SJSA1 (cell line): ENCODE data around the gene MRPL33. TPM values are rescaled to one million over a fixed set of nuclear protein-coding genes. Genes with fewer than 3 reads are reported as not detected.
"Not testable (repeated sequence)": the region's sequence is repeated elsewhere in the genome, so short reads cannot be mapped to it uniquely, and the experiment has no call there.

Source experiments
- DNase-seq, 2 experiments: peaks; one replicate each; pipeline ENCODE4 v3.0.0-alpha.2; 2015 to 2020; ENCODE audit warnings: low spot score in 2 of 2, low read depth in 1 of 2
- H3K27ac ChIP-seq: fragments of 250-450 bp; sonication (Bioruptor Pico); 2 replicates; pipeline ENCODE4 v1.5.1; 2020; ENCODE audit warnings: mild to moderate bottlenecking, moderate library complexity
- H3K27me3 ChIP-seq: fragments of 250-450 bp; sonication (Bioruptor Pico); replicated peaks from 2 replicates; pipeline ENCODE4 v1.5.1; 2020; ENCODE audit warnings: mild to moderate bottlenecking, moderate library complexity
- H3K36me3 ChIP-seq: fragments of 250-450 bp; sonication (Bioruptor Pico); 2 replicates; pipeline ENCODE4 v1.5.1; 2020; ENCODE audit warnings: mild to moderate bottlenecking
- H3K4me1 ChIP-seq: fragments of 250-450 bp; sonication (Bioruptor Pico); replicated peaks from 2 replicates; pipeline ENCODE4 v1.6.1; 2021; ENCODE audit warnings: mild to moderate bottlenecking
- H3K4me3 ChIP-seq: fragments of 250-450 bp; sonication (Bioruptor Pico); 2 replicates; pipeline ENCODE4 v1.5.1; 2020; ENCODE audit warnings: mild to moderate bottlenecking
- H3K9me3 ChIP-seq: fragments of 250-450 bp; sonication (Bioruptor Pico); replicated peaks from 2 replicates; pipeline ENCODE4 v1.5.1; 2020; ENCODE audit warnings: mild to moderate bottlenecking
- total RNA-seq: library from RNA; depleted of rRNA; stranded (reverse); fragments of >200 nt; shearing (Covaris generic); gene quantifications from 2 replicates; pipeline ENCODE4 v1.2.3, GENCODE V29; 2014

Gene MRPL33
- total RNA-seq, 1 experiment from 2014 or later, result 184 TPM

- DNase-seq, result no peak
- Histone ChIP-seq H3K27ac (no peak overlapping the region), H3K4me3 (no peak overlapping the region), H3K4me1 (peaks cover 7% of the 10 kb centered on the region; the same call in 1 of the 2 replicates), H3K36me3 (no peaks in the 10 kb centered on the region), H3K27me3 (no peaks in the 10 kb centered on the region), H3K9me3 (no peaks in the 10 kb centered on the region)
Measured at GRCh38 chr2:27735263-27735904, 36.1 kb upstream of the MRPL33 start.

DNA sequence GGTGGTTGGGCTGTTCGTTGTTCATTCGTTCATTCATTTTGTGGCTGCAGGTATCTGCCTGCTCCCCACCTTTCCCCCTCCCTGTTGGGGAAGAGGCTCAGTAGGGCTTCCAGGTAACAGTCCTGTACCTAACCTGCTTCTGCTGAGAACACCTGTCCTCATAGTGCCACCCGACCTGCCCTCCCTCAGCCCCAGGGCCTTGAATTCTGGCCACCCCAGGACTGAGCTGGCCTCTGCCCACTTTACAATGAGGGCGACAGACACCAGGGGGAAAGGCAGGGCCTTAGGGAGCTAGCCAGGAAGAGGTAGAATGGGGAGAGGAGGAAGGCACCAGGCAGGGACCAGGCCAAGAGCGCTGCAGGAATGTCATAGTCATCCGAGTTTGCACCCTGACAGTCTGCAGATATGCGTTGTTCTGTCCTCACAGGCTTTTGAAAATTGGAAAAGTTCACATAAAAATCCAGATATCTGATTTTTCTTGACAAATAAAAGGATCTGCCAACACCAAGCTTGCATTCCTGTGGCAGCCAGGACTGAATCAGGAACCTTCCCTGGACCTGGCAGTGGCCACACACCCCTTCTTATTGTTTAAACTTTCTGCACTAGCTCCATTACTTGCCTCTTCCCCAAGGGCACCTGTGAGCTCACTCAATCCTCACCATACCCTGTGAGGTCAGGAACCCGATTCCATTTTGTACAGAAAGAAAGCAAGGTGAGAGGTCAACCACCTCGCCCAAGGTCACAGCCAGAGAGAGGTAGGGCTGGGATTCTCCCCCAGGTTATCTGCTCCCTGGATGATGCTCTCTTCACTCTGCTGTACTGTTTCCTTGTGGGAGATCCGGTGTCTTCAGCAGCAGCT lies 35.3 kb upstream of the MRPL33 start:
- Histone ChIP-seq H3K9me3 (no peaks in the 10 kb centered on the region), H3K4me3 (no peak overlapping the region), H3K27me3 (no peaks in the 10 kb centered on the region), H3K36me3 (no peaks in the 10 kb centered on the region), H3K27ac (no peak overlapping the region), H3K4me1 (peaks cover 7% of the 10 kb centered on the region; the same call in 1 of the 2 replicates)
- DNase-seq, result no peak

GRCh38 chr2:27736890-27737204 lies 34.7 kb upstream of the MRPL33 start:
- H3K4me3 ChIP-seq, result no peak overlapping the region
- DNase-seq, result no peak
- H3K27me3 ChIP-seq, result no peaks in the 10 kb centered on the region
- peaks cover 7% of the 10 kb centered on the region; the same call in 1 of the 2 replicates for H3K4me1 ChIP-seq
- H3K27ac ChIP-seq, result no peak overlapping the region
- H3K9me3 ChIP-seq, result no peaks in the 10 kb centered on the region
- no peaks in the 10 kb centered on the region for H3K36me3 ChIP-seq

GRCh38 chr2:27737676-27738348 lies 33.7 kb upstream of the MRPL33 start:
- Histone ChIP-seq H3K4me3 (no peak overlapping the region), H3K9me3 (no peaks in the 10 kb centered on the region), H3K36me3 (no peaks in the 10 kb centered on the region), H3K4me1 (peaks cover 7% of the 10 kb centered on the region; the same call in 1 of the 2 replicates), H3K27ac (no peak overlapping the region), H3K27me3 (no peaks in the 10 kb centered on the region)
- DNase-seq, result no peak

- Histone ChIP-seq H3K36me3 (no peaks in the 10 kb centered on the region), H3K4me3 (no peak overlapping the region), H3K4me1 (peaks cover 7% of the 10 kb centered on the region; the same call in 1 of the 2 replicates), H3K9me3 (no peaks in the 10 kb centered on the region), H3K27me3 (no peaks in the 10 kb centered on the region), H3K27ac (no peak overlapping the region)
- no peak for DNase-seq
Measured at GRCh38 chr2:27738349-27739057, 33.0 kb upstream of the MRPL33 start.

DNA sequence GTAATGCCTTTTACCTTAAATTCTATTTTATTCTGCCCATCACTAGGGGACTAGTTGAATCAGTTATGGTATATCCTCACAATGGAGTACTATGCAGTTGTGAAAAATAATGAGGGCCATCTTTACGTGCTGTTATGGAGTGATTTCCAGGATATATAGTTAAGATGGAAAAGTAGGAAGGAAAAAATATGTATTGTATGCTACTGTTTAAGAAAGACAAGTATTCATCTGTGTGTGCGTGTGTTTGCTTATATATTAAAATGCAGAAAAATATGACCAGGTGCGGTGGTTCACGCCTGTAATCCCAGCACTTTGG lies 32.5 kb upstream of the MRPL33 start:
- Histone ChIP-seq H3K36me3 (no peaks in the 10 kb centered on the region), H3K27ac (no peak overlapping the region), H3K9me3 (no peaks in the 10 kb centered on the region), H3K4me3 (no peak overlapping the region), H3K4me1 (peaks cover 7% of the 10 kb centered on the region; the same call in 1 of the 2 replicates), H3K27me3 (no peaks in the 10 kb centered on the region)
- DNase-seq, result no peak

GRCh38 chr2:27741673-27742072 lies 29.8 kb upstream of the MRPL33 start:
- H3K4me3 ChIP-seq, result no peak overlapping the region
- DNase-seq, result no peak

DNA sequence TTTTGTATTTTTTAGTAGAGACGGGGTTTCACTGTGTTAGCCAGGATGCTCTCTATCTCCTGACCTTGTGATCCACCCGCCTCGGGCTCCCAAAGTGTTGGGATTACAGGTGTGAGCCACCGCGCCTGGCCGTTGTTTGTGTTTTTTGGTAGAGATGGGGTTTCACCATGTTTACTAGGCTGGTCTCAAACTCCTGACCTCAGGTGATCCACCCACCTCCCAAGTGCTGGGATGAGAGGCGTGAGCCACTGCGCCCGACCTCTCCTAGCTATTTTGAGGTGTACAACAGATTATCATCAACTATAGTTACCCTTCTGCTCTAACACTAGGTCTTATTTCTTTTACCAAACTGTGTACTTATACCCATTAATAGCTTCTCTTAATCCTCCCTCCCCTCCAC lies 28.9 kb upstream of the MRPL33 start:
- H3K27me3 ChIP-seq, result no peaks in the 10 kb centered on the region
- H3K4me1 ChIP-seq, result no peaks in the 10 kb centered on the region
- H3K9me3 ChIP-seq, result no peaks in the 10 kb centered on the region

More at GRCh38 chr2:27741673-27742072, 29.8 kb upstream of the MRPL33 start:
- no peaks in the 10 kb centered on the region for H3K4me1 ChIP-seq
- no peak overlapping the region for H3K27ac ChIP-seq
- H3K9me3 ChIP-seq, result no peaks in the 10 kb centered on the region
- no peaks in the 10 kb centered on the region for H3K27me3 ChIP-seq
- H3K36me3 ChIP-seq, result no peaks in the 10 kb centered on the region

DNA sequence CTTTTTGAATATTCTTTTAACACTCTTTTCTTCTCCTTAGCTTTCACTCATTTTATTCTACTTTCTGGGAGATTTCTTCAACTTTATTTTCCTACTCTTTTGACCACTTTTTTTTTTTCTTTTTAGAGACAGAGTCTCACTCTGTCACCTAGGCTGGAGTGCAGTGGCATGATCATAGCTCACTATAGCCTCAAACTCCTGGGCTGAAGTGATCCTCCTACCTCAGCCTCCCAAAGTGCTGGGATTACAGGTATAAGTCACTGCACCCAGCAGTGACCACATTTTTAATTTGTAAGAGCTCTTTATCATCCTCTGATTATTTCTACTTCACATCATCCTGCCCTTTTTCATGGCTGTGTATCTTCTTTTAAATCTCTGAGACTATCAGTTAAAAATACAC lies 26.0 kb upstream of the MRPL33 start:
- not testable (repeated sequence) for H3K36me3 ChIP-seq, DNase-seq, H3K4me1 ChIP-seq, H3K4me3 ChIP-seq, H3K9me3 ChIP-seq, H3K27me3 ChIP-seq, H3K27ac ChIP-seq

More for the DNA sequence above, 28.9 kb upstream of the MRPL33 start:
- Histone ChIP-seq H3K36me3 (no peaks in the 10 kb centered on the region), H3K27ac (no peak overlapping the region), H3K4me3 (no peak overlapping the region)
- DNase-seq, result no peak

DNA sequence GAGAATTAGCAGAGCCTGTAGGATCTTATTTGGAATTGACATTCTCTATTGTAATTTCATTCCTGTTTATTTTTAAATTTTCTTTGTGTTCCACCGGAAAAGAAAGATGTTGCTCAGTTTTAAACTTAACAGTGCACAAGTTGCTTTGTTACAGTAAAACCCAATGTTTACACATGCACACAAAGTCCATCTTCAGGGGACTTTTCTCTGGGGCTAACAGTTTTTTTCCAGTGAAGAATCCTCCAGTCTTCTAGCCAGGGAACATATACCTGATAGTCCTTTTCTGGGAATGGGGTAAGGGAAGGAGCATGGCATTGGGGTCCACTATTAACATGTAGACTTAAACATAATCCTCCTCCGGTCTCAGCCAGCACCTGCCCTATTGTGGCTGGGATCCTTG lies 25.2 kb upstream of the MRPL33 start:
- Histone ChIP-seq H3K4me3 (no peak overlapping the region), H3K9me3 (no peaks in the 10 kb centered on the region), H3K27me3 (no peaks in the 10 kb centered on the region), H3K27ac (no peak overlapping the region), H3K4me1 (no peaks in the 10 kb centered on the region), H3K36me3 (no peaks in the 10 kb centered on the region)
- no peak for DNase-seq

DNA sequence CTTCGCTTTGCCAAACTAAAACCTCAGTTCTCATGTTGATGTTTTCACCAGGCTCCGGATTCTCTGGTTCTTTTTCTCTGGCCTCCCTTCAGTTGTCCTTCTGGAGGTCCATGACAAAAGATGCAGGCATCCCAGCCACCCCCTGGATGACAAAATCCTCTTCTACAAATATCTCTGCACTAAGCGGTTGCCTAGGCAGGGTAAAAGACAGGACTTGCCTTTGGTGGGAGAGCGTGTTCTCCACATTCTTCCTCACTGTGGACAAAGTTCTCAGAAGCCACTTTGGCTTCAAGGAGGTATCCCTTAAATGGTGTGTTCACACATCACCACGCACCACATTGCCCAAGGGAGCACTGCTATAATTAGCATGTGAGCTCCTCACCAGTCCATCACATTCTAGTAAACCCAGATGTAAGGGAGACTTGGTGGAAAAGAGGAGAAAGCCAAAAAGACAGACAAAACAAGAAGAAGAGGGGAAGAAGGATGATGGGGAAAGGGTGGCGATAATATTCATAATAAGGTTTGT lies 23.6 kb upstream of the MRPL33 start:
- no peak for DNase-seq
- Histone ChIP-seq H3K27ac (no peak overlapping the region), H3K4me3 (no peak overlapping the region), H3K27me3 (no peaks in the 10 kb centered on the region), H3K9me3 (no peaks in the 10 kb centered on the region), H3K36me3 (no peaks in the 10 kb centered on the region), H3K4me1 (no peaks in the 10 kb centered on the region)

GRCh38 chr2:27748803-27749554 lies 22.5 kb upstream of the MRPL33 start:
- not testable (repeated sequence) for H3K36me3 ChIP-seq, H3K4me3 ChIP-seq, DNase-seq, H3K27me3 ChIP-seq, H3K27ac ChIP-seq, H3K4me1 ChIP-seq, H3K9me3 ChIP-seq

GRCh38 chr2:27751377-27751776 lies 20.1 kb upstream of the MRPL33 start:
- no peak for DNase-seq
- Histone ChIP-seq H3K36me3 (no peaks in the 10 kb centered on the region), H3K9me3 (no peaks in the 10 kb centered on the region)

More at GRCh38 chr2:27751377-27751776, 20.1 kb upstream of the MRPL33 start:
- Histone ChIP-seq H3K27me3 (no peaks in the 10 kb centered on the region), H3K27ac (no peak overlapping the region), H3K4me3 (no peak overlapping the region), H3K4me1 (peaks cover 14% of the 10 kb centered on the region)
